SK-N-SH treated with all-trans-retinoic acid at 6 μM for 48 hours (cell line): ENCODE results near the gene ACSBG1.

ENCODE experiments used
- ATAC-seq: fragments of 200-7000 bp; cut with Tn5 transposase; 3 replicates; pipeline ENCODE4 v1.9.1; 2020; ENCODE audit warnings: mild to moderate bottlenecking, moderate library complexity
- ARNTL ChIP-seq: fragments of 450-650 bp; formaldehyde crosslinking; IDR thresholded peaks from 2 replicates; pipeline ENCODE4 v1.5.0; 2020; ENCODE audit warnings: low read depth, mild to moderate bottlenecking, moderate library complexity, borderline replicate concordance
- BACH2 ChIP-seq: fragments of 250-450 bp; sonication (Bioruptor Pico); IDR thresholded peaks from 2 replicates; pipeline ENCODE4 v1.9.0; 2021; ENCODE audit warnings: mild to moderate bottlenecking, borderline replicate concordance
- CREB5 ChIP-seq: fragments of 250-450 bp; sonication (Bioruptor Pico); IDR thresholded peaks from 2 replicates; pipeline ENCODE4 v1.5.1; 2020; ENCODE audit warnings: low read depth, mild to moderate bottlenecking, moderate library complexity
- CSDC2 ChIP-seq: fragments of 250-450 bp; sonication (Bioruptor Pico); IDR thresholded peaks from 2 replicates; pipeline ENCODE4 v1.5.0; 2020; ENCODE audit warnings: mild to moderate bottlenecking, moderate library complexity
- ESRRG ChIP-seq: fragments of 250-450 bp; sonication (Bioruptor Pico); IDR thresholded peaks from 2 replicates; pipeline ENCODE4 v1.6.1; 2021; ENCODE audit warnings: mild to moderate bottlenecking
- GLIS3 ChIP-seq: fragments of 250-450 bp; sonication (Bioruptor Pico); IDR thresholded peaks from 2 replicates; pipeline ENCODE4 v1.5.0; 2020; ENCODE audit warnings: mild to moderate bottlenecking, moderate library complexity
- ISL1 ChIP-seq: fragments of 250-450 bp; sonication (Bioruptor Pico); IDR thresholded peaks from 2 replicates; pipeline ENCODE4 v2.1.2; 2022; ENCODE audit warnings: mild to moderate bottlenecking, moderate library complexity
- OSR1 ChIP-seq: fragments of 250-450 bp; sonication (Bioruptor Pico); IDR thresholded peaks from 2 replicates; pipeline ENCODE4 v1.8.0; 2022; ENCODE audit warnings: moderate library complexity, mild to moderate bottlenecking, inconsistent platforms
- PATZ1 ChIP-seq: fragments of 250-450 bp; sonication (Bioruptor Pico); IDR thresholded peaks from 2 replicates; pipeline ENCODE4 v1.8.0; 2020; ENCODE audit warnings: mild to moderate bottlenecking, moderate library complexity, borderline replicate concordance
- POU6F1 ChIP-seq: fragments of 250-450 bp; sonication (Bioruptor Pico); IDR thresholded peaks from 2 replicates; pipeline ENCODE4 v1.8.0; 2021; ENCODE audit warnings: low read depth, mild to moderate bottlenecking, moderate library complexity, borderline replicate concordance
- PPARA ChIP-seq: fragments of 250-450 bp; sonication (Bioruptor Pico); IDR thresholded peaks from 2 replicates; pipeline ENCODE4 v1.5.0; 2020; ENCODE audit warnings: mild to moderate bottlenecking, borderline replicate concordance
- RARB ChIP-seq: fragments of 250-450 bp; sonication (Bioruptor Pico); IDR thresholded peaks from 2 replicates; pipeline ENCODE4 v1.8.0; 2021; ENCODE audit warnings: mild to moderate bottlenecking, moderate library complexity
- TCF4 ChIP-seq: fragments of 250-450 bp; sonication (Bioruptor Pico); IDR thresholded peaks from 2 replicates; pipeline ENCODE4 v1.8.0; 2021; ENCODE audit warnings: mild to moderate bottlenecking, moderate library complexity, borderline replicate concordance
- TOX ChIP-seq: fragments of 250-450 bp; sonication (Bioruptor Pico); IDR thresholded peaks from 2 replicates; pipeline ENCODE4 v1.8.0; 2021; ENCODE audit warnings: mild to moderate bottlenecking, moderate library complexity, borderline replicate concordance
- TSHZ2 ChIP-seq: fragments of 250-450 bp; sonication (Bioruptor Pico); IDR thresholded peaks from 2 replicates; pipeline ENCODE4 v1.5.0; 2020; ENCODE audit warnings: mild to moderate bottlenecking, moderate library complexity
- ZFP3 ChIP-seq: fragments of 250-450 bp; sonication (Bioruptor Pico); IDR thresholded peaks from 2 replicates; pipeline ENCODE4 v1.5.0; 2020; ENCODE audit warnings: mild to moderate bottlenecking, moderate library complexity
- ZFP30 ChIP-seq: fragments of 450-650 bp; formaldehyde crosslinking; IDR thresholded peaks from 2 replicates; pipeline ENCODE4 v1.5.0; 2022; ENCODE audit warnings: mild to moderate bottlenecking, moderate library complexity
- ZNF565 ChIP-seq: fragments of 450-650 bp; formaldehyde crosslinking; conservative IDR thresholded peaks from 2 replicates; pipeline ENCODE4 v1.5.0; 2020; ENCODE audit warnings: low read depth, mild to moderate bottlenecking, moderate library complexity
- ZNF8 ChIP-seq: fragments of 450-650 bp; formaldehyde crosslinking; IDR thresholded peaks from 2 replicates; pipeline ENCODE4 v1.5.0; 2020; ENCODE audit warnings: mild to moderate bottlenecking, moderate library complexity

The ACSBG1 gene

GRCh38 chr15:78232951-78233350 lies 1.4 kb downstream of the ACSBG1 start (continued):
- TF ChIP-seq POU6F1 (CRISPR knock-in tag) = no peak
- no peak for TF ChIP-seq PATZ1 (CRISPR knock-in tag)
- TF ChIP-seq ZFP3 = no peak
- no peak for TF ChIP-seq ARNTL
- no peak for TF ChIP-seq ISL1 (CRISPR knock-in tag)

- no peak for TF ChIP-seq PATZ1 (CRISPR knock-in tag)
- no peak for TF ChIP-seq RARB (CRISPR knock-in tag)
- TF ChIP-seq GLIS3 (CRISPR knock-in tag) = no peak
- no peak for TF ChIP-seq CSDC2 (CRISPR knock-in tag)
- no peak for TF ChIP-seq ESRRG (CRISPR knock-in tag)
- no peak for TF ChIP-seq OSR1 (CRISPR knock-in tag)
- TF ChIP-seq TOX = no peak
- TF ChIP-seq ISL1 (CRISPR knock-in tag) = no peak
- TF ChIP-seq ZFP30 (CRISPR knock-in tag) = no peak
- no peak for TF ChIP-seq POU6F1 (CRISPR knock-in tag)
- TF ChIP-seq ZNF565 (CRISPR knock-in tag) = no peak
- no peak for TF ChIP-seq ARNTL
- no peak for TF ChIP-seq BACH2 (CRISPR knock-in tag)
- no peak for TF ChIP-seq PPARA (CRISPR knock-in tag)
- TF ChIP-seq CREB5 (CRISPR knock-in tag) = no peak
- TF ChIP-seq ZFP3 = no peak
- no peak for TF ChIP-seq ZNF8 (CRISPR knock-in tag)
- TF ChIP-seq, all 23 proteins: peak for 0
- no peak for ATAC-seq
These were observed 4.6 kb downstream of the ACSBG1 start for GRCh38 chr15:78229431-78230406.

- TF ChIP-seq TSHZ2 (CRISPR knock-in tag) (no peak), TCF4 (CRISPR knock-in tag) (no peak), GLIS3 (CRISPR knock-in tag) (no peak), PATZ1 (CRISPR knock-in tag) (no peak)
- no peak for ATAC-seq
These were observed 5.9 kb downstream of the ACSBG1 start for GRCh38 chr15:78228356-78228996.
